Measurements from ENCODE around the gene TRDN.

The TRDN gene, protein sequence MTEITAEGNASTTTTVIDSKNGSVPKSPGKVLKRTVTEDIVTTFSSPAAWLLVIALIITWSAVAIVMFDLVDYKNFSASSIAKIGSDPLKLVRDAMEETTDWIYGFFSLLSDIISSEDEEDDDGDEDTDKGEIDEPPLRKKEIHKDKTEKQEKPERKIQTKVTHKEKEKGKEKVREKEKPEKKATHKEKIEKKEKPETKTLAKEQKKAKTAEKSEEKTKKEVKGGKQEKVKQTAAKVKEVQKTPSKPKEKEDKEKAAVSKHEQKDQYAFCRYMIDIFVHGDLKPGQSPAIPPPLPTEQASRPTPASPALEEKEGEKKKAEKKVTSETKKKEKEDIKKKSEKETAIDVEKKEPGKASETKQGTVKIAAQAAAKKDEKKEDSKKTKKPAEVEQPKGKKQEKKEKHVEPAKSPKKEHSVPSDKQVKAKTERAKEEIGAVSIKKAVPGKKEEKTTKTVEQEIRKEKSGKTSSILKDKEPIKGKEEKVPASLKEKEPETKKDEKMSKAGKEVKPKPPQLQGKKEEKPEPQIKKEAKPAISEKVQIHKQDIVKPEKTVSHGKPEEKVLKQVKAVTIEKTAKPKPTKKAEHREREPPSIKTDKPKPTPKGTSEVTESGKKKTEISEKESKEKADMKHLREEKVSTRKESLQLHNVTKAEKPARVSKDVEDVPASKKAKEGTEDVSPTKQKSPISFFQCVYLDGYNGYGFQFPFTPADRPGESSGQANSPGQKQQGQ

DNA sequence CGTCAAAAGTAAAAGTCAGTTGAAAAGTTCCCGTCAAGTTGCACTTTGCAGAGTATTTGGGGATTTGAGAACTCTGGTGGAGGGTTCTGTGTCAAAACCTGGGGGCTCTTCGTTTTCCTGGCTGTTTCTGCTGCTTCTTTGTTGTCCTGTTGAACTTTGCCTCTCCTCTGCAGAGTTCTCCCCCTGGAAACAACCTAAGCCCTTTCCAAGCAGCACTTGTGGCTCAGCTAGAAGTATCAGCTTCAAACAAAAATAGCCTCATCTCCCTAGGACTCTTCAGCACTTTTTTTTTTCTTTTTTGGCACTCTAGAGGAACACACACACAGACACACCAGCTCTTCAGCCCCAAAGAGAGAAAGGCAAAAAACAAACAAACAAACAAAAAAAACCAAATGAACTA lies at the start of gene TRDN:
Gene TRDN (minus strand): TSS at position 169 of the 400 bp plus-strand sequence. CDS start 175 bp downstream, outside the sequence.
- no peak for DNase-seq (ENCODE audit: low read depth)

DNA sequence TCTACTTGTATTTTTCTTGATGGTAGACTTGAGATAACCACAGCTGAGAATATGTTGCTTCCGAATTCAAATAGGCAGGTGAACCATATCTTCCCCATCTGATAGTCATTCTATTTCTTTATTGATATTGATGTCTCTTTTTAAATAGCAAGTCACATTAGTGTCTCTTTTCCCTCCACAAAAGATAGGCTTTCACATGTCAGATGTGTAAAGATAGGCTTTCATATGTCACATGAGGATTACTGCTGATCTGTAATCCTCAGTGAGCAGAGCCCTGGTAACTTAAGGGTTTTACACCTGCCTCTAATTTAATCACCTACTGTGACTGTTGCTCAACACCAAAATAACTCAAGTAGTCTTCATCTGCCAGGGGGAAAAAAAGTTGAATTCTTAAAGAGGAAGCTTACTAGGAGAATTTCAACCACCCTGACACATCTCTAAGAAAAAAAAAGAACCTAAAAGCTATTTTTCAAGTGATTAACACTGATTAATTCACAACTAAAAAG lies 45.3 kb upstream of the TRDN start:
- DNase-seq (ENCODE audit: low read depth), result no peak

DNA sequence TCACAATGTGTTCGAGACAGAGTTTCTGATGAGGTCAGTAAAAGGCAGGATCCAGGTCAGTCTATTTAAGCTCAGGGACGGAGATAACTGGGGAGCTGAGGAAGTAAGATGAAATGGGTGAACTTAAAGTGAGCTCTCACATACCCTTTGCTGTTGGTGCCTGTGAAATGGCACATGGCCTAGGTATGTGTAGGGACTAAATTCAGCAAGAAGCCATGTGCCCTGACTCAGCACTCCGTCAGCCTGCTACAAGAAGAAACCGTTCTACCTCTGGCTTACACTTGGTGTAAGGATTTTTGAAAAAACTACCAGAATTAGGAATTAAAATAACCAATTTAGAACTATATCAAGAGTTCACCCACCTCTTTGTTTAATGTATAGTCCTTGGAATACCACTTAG lies 41.1 kb upstream of the TRDN start:
- DNase-seq (ENCODE audit: low read depth), result no peak

DNA sequence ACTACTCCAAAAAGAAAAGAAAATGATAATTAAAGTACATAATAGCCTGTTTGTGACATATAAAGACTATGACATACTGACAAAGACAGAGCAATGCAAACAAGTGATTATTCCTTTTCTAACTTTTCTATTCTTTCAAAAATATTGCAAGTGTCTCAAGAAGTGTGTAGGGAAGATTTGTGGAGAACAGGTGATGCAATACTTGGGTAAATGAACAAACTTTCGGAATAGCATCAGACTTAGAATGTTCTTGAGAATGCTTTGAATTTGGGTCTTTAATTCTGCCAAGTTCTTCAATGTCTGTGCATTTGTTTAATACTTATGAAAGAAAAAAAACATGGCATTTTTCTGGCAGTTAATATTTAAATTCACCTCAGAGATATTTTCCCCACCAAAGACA lies 40.0 kb upstream of the TRDN start:
- no peak for DNase-seq (ENCODE audit: low read depth)

DNA sequence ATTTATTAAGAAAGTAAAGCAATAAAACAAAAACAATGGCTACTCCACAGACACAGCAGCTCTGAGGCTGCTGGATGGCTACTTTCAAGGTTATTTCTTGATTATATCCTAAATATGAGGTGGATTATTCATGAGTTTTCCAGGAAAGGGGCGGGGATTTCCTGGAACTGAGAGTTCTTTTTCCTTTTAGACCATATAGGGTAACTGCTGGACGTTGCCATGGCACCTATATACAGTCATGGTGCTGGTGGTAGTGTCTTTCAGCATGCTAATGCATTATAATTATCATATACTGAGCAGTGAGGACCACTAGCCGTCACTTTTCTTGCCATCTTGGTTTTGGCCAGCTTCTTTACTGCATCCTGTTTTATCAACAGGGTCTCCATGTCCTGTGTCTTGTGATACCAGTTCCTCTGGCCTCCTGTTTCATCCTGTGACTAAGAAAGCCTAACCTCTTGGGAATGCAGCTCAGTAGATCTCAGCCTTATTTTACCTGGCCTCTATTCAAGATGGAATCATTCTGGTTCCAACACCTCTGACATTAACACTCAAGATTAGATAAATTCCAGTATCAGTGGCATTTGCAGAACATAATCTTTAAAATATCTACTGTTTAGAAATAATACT lies 32.3 kb upstream of the TRDN start:
- no peak for DNase-seq (ENCODE audit: low read depth)

DNA sequence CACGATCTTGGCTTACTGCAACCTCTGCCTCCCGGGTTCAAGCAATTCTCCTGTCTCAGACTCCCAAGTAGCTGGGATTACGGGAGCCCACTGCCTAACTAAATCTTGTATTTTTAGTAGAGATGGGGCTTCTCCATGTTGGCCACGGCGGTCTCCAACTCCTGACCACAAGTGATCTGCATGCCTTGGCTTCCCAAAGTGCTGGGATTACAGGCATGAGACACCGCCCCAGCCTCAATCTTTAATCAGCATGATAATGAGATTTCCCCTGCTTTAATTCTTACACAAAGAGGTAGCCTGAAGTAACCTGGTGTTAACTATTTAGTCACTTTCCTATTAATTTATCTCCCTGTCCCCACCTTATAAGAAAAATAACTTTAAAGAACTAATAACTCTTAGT lies 31.3 kb upstream of the TRDN start:
- DNase-seq (ENCODE audit: low read depth), result no peak

DNA sequence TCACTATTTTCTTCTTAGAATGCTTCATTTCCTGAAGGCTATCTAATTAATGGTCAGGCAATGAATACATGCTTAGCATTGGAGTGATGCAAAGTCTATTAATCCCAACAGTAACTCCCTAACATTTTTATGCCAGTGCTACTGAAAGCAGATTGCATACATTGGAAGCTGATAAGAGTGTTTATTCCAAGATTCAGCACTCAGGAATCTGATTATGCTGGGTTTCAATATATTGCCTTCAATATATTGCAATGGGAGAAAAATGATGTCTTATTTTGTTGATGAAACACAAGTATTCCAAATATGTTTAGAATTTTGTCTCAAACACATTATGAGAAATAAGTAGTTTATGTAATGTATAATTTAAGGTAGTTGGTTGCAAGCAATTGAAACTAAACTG lies 26.7 kb upstream of the TRDN start:
- DNase-seq (ENCODE audit: low read depth), result no peak

DNA sequence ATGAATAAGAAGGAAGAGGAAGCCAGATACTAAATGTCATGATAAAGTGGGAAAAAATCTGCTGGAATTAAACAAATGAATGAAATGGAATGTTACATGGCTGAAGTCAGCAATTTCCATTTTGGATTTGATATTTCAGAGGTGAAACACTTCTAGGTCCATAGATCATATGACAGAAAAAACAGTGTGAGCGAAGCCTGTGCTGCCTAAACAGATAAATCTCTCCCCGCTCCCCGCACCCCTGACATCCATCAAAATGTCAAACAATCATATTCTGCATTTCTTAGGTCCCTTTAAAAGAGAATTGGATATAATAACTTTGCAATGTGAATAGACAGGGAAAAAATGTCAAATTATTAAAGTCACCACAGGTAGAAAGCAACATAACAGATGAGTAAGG lies 26.0 kb upstream of the TRDN start:
- no peak for DNase-seq (ENCODE audit: low read depth)

DNA sequence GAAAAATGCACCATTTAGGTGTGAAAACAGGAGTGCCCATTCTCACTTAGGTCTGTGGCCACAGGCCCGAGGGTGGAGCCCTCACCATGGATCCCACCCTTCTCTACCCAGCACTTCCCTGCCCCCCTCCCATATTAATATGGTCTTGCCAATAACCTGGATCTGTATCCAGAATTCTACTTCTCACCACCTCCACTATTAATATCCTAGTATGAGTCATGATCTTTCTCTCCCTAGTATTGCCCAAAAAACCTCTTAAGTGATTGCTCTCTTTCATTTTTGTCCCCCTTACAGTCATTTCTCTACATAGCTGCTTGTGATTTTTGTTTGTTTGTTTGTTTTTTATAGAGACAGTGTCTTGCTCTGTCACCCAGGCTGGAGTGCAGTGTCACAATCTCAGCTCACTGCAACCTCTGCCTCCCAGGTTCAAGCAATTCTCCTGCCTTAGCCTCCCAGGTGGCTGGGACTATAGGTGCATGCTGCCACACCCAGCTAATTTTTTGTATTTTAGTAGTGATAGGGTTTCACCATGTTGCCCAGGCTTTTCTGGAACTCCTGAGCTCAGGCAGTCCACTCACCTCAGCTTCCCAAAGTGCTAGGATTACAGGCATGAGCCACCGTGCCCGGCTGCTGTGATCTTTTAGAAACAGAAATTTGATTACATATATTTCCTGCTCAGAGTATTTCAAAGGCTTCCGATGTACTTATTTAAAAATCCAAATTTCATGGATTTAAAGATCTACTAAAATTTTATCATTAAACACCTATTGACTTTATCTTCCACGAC lies 24.5 kb upstream of the TRDN start:
- no peak for DNase-seq (ENCODE audit: low read depth)

DNA sequence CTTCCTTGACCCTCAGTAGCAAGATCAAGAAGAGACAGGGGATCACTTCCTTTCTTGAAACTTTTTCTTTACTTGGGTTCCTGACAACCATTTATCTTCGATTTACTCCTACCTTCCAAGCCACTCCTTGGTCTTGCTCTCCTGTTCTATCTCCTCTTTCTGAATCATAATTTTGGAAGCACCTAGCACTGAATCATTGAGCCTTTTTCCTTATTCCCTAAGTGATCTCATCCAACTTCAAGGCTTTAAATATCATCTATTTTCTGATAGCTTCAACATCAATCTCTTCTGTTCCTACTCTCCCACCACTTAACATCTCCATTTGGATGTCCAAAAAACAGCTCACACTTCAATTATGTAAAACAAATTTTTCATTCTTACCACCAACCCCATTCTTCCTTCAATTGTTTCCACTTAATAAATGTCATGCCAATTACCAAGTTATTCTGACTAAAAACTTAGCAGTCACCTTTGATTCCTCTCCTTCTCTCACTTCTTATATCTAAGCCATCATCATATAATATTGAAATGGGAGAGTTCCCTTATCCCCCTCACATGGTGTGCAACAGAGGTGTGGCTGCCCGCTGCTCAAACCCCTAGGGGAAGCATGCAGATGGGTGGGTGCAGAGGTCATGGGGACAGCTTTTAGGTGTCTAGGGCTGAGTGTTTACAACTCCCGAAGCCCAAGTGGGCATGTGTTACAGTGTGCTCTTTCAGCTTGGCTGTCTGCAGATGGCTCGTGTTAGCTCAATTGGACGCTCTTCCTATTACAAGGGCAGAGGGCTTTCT lies 23.4 kb upstream of the TRDN start:
- DNase-seq (ENCODE audit: low read depth), result no peak

DNA sequence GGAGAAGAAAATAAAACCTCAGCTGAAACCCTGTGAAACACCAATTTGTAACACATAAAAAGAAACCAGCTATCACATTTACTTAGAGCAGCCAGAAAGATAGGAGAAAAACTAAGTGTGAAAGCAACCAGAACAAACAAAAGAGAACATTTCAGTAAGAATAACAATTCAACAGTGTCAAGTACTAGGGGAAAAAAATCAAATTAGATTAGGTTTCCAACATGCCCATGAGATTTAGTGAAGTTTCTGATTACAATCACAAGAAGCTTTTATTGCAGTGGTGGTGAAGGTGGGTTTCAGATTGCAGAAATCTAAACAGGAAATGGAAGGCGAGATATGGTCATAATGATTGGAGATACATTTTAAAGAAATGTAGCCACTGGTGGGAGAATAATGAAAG lies 22.1 kb upstream of the TRDN start:
- no peak for DNase-seq (ENCODE audit: low read depth)

DNA sequence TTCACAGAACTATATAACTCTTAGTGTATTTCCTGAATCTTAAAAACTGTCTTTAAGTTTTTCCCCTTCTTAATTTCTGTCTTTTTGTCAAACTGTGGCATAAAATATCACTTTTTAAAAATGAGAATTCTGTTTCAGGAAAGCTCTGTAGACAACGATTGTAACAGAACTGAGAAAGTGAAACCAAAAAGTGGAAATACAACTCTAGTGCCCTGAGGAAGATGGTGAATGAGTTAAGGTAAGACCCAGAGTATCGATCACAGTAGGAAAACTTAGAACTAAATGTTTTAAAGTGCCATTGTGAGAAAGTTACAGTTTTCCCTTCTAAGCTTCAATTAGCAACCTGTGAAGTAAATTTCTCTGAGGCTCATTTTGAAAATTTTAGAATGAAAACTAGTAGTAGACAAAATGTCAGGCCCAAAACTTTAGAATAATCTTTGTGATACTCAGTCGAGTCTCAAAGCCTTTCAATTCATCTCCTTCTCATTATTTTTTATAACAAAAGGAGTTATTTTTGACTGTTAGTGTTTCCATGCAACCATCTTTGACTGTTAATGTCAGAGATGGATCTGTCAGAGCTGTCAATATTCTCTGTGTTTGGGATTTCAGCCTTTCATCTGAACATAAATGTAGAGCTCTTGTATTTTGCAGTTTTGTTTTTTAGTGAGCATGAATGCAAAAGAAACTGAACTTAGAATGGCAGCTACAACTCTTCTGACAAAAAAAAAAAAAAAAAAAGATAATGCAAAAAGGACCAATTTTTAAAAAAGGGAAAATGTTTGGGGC lies 19.0 kb upstream of the TRDN start:
- peak; percentile 29 for DNase-seq (ENCODE audit: low read depth)

DNA sequence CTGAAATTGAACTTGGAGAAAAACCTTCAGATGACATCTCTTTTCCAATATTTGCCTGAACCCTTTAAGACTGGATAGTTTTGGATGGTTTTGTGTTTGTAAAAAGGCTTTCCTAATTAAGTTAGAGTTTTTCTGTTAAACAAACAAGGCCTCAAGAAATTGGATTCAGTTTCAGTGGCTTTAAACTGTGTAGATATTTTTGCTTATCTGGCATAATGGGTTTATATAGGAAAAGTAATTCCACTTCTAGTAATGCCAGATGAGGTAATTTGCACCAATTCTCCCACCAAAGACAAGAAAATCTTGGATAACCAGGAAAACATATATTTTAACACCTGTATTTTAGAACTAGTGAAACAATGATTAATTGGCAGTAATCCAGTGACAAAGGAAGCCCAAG lies 12.0 kb upstream of the TRDN start:
- no peak for DNase-seq (ENCODE audit: low read depth)

DNA sequence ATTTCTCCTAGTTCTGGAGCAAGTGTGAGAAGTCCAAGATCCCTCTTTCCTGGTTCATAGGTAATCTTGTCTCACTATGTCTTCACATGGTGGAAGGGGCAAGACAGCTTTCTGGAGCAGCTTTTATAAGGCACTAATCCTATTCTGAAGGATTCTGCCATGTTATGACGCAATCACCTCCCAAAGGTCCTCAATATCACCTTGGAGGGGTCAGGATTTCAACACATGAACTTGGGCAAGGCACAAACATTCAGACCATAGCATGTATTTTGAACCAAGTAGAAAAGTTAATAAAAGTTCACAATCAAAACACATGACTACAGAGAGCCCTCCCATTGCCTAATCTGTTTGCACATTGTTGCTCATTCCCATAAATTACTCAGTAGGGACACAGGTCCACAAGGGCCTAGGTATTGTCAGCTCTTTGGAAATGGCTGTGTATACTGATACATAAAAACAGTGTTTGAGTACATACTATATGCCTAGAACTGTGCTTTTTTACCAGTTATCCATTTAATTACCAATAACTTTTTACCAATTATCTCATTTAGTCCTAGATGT lies 11.3 kb upstream of the TRDN start:
- no peak for DNase-seq (ENCODE audit: low read depth)

DNA sequence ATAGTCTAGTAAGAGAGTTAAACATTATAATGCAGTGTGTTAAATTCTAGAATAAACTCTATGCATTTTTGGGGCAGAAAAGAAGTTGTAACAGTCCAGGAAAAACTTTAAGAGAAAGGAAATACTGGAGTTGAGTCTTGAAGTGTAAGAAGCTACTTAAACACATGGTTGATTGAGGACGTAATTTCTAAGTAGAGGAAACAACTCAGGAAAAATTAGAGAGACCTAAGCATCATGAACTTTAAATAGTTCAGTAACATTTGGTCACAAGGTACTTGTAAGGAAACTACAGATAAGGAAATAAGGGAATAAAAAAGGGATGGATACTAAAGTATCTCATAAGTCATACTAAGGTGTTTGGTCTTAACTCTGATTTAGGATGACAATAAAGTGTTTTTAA lies 4.7 kb upstream of the TRDN start:
- DNase-seq (ENCODE audit: low read depth), result no peak

DNA sequence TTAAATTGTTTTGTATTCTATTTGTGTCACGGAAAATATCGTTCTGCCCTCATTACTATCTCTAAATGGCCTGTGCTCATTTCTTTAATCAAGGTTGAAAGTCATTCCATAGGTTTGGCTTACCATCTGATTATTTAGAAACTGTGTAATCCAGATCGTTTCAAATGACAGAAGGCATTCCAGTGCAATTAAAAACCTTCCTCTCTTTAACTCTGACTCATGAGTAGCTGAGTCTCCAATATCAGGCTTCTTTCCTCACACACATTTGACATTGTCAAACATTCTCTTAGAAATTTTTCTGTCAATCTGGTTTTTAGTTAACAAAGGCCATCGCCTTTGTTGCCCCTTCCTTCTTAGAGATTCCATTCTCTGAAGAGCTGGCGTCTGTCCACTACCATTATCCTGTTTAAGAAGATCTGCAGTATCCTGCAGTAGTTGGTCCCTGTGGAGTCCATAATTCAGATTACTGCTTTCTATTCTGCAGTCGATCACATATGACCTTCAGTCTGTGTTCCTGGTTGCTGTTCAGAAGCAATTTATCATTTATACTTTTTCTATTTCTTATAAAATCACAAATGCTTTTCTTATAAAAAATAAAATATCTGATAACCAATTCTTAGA lies 3.9 kb upstream of the TRDN start:
- DNase-seq (ENCODE audit: low read depth), result no peak

DNA sequence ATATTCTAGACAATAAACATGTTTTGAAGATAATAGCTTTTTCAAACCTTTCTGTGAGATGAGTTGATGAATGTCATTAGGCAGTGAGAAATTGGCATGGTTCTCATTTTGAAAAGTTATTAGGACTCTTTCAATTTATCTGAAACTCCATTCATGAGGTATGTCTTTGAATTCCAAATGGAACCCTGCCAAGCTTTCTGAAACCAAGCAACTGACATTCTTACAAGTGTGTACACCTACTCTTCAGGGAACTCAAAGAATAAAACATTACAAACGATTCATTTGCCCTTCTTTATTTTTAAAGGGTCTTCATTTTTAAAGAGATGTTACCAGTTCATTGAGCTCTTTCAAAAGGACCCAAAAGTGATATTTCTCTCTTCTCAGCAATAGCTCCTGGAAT lies 2.1 kb upstream of the TRDN start:
- no peak for DNase-seq (ENCODE audit: low read depth)

DNA sequence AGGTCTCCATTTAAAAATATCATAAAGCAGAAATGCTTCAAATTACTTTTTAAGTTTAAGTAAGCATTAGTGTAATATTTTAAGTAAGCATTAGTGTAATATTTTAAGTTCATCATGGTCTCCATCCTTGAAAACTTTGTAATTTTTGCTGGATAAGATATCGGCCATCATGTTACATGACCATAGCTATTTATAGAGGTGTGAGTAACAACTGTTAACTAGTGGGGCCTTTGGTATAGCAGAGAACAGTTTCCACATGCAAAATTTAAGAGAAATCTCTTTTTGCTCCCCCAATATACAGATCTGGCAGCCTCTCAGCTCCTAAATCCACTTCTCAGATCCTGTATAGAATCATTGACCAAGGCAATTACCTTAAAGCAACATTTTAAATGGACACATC lies 468 bp downstream of the TRDN start:
- no peak for DNase-seq (ENCODE audit: low read depth)

DNA sequence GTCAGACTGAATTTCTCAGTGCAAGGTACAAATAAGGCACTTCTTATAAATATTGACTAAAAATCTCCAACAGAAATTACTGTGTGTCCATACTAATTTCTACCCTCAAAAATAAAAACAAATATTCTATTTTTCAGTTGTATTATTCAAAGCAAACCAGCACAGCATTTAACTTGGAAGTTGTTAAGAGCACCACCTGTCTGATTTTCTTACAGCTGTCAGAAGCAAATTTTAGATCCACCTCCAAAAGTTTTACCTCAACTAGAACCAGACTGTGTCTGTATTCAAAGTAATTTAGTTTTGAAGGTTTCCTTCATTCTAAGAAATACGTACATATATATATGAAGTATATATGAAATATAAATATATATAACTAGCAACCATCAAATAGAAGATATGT lies 1.2 kb downstream of the TRDN start:
- no peak for DNase-seq (ENCODE audit: low read depth)

DNA sequence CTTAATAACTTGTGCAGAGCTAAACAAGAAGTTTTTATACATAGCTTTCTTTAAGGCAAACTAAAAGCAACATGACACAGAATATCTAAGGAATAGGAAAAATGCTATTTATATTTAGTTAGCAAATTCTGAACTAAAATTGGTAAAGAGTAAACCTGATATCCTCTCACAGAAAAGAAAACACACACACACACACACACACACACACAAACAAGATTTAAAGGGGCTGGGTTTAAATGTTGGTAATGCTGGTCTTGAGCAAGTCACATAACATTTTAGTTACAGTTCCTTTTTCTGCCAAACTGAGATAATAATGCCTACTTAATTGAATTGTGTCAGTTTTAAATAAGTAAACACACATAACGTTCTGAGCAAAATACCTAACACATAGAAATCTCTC lies 1.6 kb downstream of the TRDN start:
- DNase-seq (ENCODE audit: low read depth), result no peak

Data from stromal cell of bone marrow (primary cell).